ENCODE measurements around the gene KRTAP5-7.
"Not testable (repeated sequence)": the region's sequence is repeated elsewhere in the genome, so short reads cannot be mapped to it uniquely, and the experiment has no call there.

Gene KRTAP5-7

GRCh38 chr11:71558996-71559395 is 31.9 kb downstream of the KRTAP5-7 start:
- Mint-ChIP-seq H3K4me1 (no peaks in the 10 kb centered on the region), H3K27ac (no peak overlapping the region), H3K9me3 (no peaks in the 10 kb centered on the region), H3K27me3 (peaks cover 32% of the 10 kb centered on the region), H3K4me3 (no peak overlapping the region)
- ATAC-seq (no peak), DNase-seq (no peak)

DNA sequence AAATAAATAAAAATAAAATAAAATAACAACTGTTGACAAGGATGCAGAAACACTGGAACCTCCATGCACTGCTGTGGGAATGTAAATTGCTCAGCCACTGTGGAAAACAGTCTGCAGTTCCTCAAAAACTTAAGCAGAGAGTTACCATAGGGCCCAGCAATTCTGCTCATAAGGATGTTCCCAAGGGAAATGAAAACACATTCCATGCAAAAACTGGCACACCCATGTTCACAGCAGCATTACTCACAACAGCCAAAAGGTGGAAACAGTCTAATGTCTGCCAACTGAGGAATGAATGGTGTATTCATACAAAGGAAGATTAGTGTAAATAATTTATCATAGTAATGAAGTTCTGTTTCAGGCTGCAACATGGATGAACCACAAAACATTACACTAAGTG is 35.1 kb downstream of the KRTAP5-7 start:
- DNase-seq (no peak), ATAC-seq (no peak)
- Mint-ChIP-seq H3K9me3 (no peaks in the 10 kb centered on the region), H3K27me3 (peaks cover 55% of the 10 kb centered on the region), H3K27ac (no peak overlapping the region), H3K4me3 (no peak overlapping the region), H3K4me1 (no peaks in the 10 kb centered on the region)

DNA sequence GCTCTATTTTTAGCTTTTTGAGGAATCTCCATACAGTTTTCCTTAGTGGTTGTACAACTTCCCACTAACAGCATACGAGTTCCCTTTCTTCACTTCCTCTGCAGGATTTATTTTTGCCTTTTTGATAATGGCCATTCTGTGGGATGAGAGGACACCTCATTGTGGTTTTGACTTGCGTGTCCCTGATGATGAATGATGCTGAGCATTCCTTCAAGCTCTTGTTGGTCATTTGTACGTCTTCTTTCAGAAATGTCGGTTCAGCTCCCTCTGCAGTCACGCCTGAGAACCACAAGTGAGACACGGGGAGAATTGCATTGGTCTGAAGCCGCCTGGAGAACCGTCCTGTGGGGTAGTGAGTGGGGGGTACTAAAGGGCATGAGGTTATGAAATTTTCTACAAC is 36.3 kb downstream of the KRTAP5-7 start:
- no peak for DNase-seq
- peaks cover 55% of the 10 kb centered on the region for H3K27me3 Mint-ChIP-seq
- H3K9me3 Mint-ChIP-seq: no peaks in the 10 kb centered on the region
- no peak overlapping the region for H3K4me3 Mint-ChIP-seq
- no peak for ATAC-seq
- H3K4me1 Mint-ChIP-seq: no peaks in the 10 kb centered on the region
- H3K27ac Mint-ChIP-seq: no peak overlapping the region

- DNase-seq: no peak
- Mint-ChIP-seq H3K4me1 (no peaks in the 10 kb centered on the region), H3K27me3 (peaks cover 55% of the 10 kb centered on the region), H3K27ac (no peak overlapping the region), H3K9me3 (no peaks in the 10 kb centered on the region), H3K4me3 (no peak overlapping the region)
- ATAC-seq: no peak
Measured at GRCh38 chr11:71564430-71564829, 37.4 kb downstream of the KRTAP5-7 start.

- Mint-ChIP-seq H3K4me1 (no peaks in the 10 kb centered on the region), H3K27ac (no peak within 1 kb of the TSS), H3K9me3 (no peaks in the 10 kb centered on the region), H3K4me3 (no peak within 1 kb of the TSS), H3K27me3 (peaks cover 55% of the 10 kb centered on the region)
- no peak for DNase-seq
- no peak for ATAC-seq
Measured at GRCh38 chr11:71565263-71565662, 38.2 kb downstream of the KRTAP5-7 start, which contains the start of gene KRTAP5-10. Gene KRTAP5-10 (plus strand): TSS chr11:71565563. CDS start chr11:71565588, 25 bp downstream.

DNA sequence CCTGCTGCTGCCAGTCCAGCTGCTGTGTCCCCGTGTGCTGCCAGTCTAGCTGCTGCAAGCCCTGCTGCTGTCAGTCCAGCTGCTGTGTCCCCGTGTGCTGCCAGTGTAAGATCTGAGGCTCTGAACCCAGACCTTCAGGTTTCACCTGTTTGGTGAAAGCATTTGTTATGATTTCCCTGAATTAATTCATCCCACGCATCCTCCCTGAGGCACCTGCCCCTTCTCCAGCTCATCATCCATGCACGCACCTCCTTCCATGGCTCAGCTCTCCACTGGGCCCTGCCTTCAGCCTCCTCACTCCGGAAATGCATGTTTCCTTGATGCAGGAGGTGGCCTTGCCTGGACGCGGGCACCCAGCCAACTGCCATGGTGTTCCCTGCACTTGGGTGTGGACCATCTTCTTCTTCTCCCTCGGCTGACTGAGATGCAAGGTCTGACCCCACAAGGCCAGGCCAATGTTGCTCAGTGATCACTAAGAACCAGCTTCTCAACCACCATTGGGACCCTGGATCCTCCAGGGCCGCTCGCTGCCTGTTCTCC is 39.1 kb downstream of the KRTAP5-7 start:
- peaks cover 50% of the 10 kb centered on the region for H3K27me3 Mint-ChIP-seq
- H3K4me3 Mint-ChIP-seq: no peak overlapping the region
- H3K9me3 Mint-ChIP-seq: no peaks in the 10 kb centered on the region
- DNase-seq: no peak
- no peak for ATAC-seq
- no peaks in the 10 kb centered on the region for H3K4me1 Mint-ChIP-seq
- H3K27ac Mint-ChIP-seq: no peak overlapping the region

- H3K27me3 Mint-ChIP-seq: peaks cover 42% of the 10 kb centered on the region
- not testable (repeated sequence) for H3K27ac Mint-ChIP-seq, DNase-seq
Measured at GRCh38 chr11:71566626-71567599, 39.8 kb downstream of the KRTAP5-7 start.

GRCh38 chr11:71567633-71568032 is 40.6 kb downstream of the KRTAP5-7 start:
- ATAC-seq, H3K4me3 Mint-ChIP-seq, H3K9me3 Mint-ChIP-seq, DNase-seq, H3K4me1 Mint-ChIP-seq, H3K27ac Mint-ChIP-seq: not testable (repeated sequence)
- peaks cover 35% of the 10 kb centered on the region for H3K27me3 Mint-ChIP-seq

More at GRCh38 chr11:71566626-71567599, 39.8 kb downstream of the KRTAP5-7 start:
- not testable (repeated sequence) for H3K9me3 Mint-ChIP-seq, ATAC-seq, H3K4me1 Mint-ChIP-seq, H3K4me3 Mint-ChIP-seq

GRCh38 chr11:71568704-71569349 is 41.8 kb downstream of the KRTAP5-7 start:
- no peak overlapping the region for H3K27ac Mint-ChIP-seq
- H3K27me3 Mint-ChIP-seq: peaks cover 25% of the 10 kb centered on the region
- ATAC-seq: no peak
- H3K4me1 Mint-ChIP-seq: no peaks in the 10 kb centered on the region
- H3K9me3 Mint-ChIP-seq: no peaks in the 10 kb centered on the region
- H3K4me3 Mint-ChIP-seq: no peak overlapping the region
- DNase-seq: no peak

DNA sequence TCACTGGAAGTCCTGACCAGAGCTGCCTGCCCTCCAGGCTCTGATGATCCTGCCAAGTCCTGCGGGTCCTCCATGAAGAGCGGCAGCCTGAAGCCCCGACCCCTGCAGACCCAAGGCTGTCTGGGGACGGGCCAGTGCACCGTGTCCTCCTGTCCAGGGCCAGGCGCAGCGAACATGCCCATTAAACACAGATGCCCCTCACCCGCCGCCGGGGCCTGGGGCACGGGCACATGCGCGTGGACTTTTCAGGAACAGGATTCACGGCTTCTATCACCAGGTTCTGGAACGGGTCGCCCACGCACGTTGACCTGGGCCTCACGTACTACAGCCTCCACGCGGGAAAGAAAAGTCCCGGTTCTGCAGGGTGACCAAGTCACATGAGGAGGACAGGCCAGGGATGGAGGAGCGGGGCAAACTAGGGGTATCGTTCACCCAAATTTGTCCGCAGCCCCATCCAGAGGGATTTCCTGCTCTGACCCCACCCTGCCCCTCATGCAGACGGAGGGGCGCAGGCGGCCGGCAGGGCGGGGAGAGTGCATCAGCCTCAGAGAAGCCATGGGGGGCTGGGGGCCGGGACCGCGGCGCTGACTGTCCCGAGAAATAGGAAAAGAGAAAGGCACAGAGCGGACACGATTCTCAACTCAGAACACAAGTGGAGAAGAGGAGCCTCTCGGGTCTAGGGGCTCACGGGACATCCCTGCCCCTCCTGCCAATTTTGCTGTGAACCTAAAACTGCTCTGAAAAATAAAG is 44.2 kb downstream of the KRTAP5-7 start:
- H3K9me3 Mint-ChIP-seq, ATAC-seq, H3K4me1 Mint-ChIP-seq, DNase-seq, H3K27me3 Mint-ChIP-seq, H3K4me3 Mint-ChIP-seq, H3K27ac Mint-ChIP-seq: not testable (repeated sequence)

DNA sequence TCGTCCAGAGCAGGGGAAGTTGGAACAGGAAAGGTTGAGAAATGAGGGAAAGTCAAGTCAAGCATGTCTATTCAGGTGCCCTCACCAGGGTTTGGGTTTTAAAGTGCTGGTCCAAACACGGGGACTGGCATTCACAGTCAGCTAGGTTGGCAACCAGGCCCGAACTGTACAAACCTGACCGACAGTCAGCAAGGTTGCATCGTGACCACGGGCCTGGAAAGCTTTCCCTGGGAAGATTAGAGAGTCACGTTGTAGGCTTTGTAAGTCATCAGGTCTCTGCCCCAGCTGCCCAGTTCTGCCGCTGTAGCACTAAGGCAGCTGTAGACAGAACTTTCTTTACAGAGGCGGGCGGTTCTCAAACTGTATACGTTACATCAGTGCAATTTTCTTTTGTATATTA is 45.7 kb downstream of the KRTAP5-7 start:
- no peaks in the 10 kb centered on the region for H3K9me3 Mint-ChIP-seq
- H3K27me3 Mint-ChIP-seq: no peaks in the 10 kb centered on the region
- H3K4me1 Mint-ChIP-seq: no peaks in the 10 kb centered on the region
- DNase-seq (no peak), ATAC-seq (no peak)
- H3K4me3 Mint-ChIP-seq: no peak overlapping the region
- H3K27ac Mint-ChIP-seq: no peak overlapping the region

DNA sequence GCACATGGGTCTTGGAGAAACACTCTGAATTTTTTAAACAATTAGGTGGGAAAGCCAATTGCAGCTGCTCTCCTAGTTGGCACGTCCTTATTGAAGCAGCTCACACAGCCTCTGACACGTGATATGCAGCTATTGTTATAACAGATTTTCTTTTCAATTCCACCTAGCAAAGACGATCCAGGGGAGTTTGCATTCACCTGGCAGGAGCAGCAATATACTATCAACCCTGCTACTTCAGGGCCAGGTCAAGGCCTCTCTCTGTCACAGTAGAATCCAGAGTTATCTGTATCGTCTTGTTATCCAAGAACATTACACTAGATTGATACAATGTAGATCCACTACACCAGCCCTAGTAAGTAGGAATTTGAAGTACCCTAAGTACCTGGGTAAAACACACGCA is 47.4 kb downstream of the KRTAP5-7 start:
- Mint-ChIP-seq H3K9me3 (no peaks in the 10 kb centered on the region), H3K27me3 (no peaks in the 10 kb centered on the region), H3K4me1 (no peaks in the 10 kb centered on the region), H3K27ac (no peak overlapping the region), H3K4me3 (no peak overlapping the region)
- ATAC-seq (no peak), DNase-seq (no peak)

DNA sequence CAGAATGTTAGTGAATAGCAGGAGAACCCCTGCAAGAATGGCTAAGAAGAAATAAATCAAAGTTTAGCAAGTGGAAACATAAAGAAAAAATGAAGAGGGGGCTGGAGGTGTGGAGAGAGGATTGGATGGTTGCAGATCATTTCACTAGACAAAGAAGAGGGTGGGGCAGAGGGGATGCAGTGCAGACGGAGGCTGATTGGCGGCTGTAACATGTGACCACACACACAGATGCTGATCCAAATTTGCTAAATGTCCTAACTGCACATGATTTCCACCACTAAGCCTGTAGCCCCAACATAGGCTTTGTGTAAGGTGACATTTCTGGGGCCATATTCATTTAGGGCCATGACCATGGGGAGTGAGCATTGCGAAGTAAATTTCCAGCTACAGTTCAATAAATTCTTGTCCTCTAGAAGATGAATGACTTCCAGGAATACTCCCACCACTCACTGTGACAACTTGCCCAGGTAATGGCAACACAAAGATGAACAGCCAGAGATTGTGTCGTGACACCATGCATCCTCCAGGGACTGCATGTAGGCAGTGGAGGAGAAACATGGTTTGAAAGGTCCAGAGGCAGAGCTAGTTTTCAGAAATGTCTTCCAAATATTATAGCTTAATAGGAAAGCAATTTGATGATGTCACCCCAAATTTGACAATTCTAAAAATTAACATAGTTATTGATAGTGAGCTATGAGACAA is 48.8 kb downstream of the KRTAP5-7 start:
- Mint-ChIP-seq H3K4me1 (peaks cover 8% of the 10 kb centered on the region), H3K27me3 (peaks cover 3% of the 10 kb centered on the region), H3K9me3 (no peaks in the 10 kb centered on the region), H3K4me3 (no peak overlapping the region), H3K27ac (no peak overlapping the region)
- DNase-seq (no peak), ATAC-seq (no peak)

DNA sequence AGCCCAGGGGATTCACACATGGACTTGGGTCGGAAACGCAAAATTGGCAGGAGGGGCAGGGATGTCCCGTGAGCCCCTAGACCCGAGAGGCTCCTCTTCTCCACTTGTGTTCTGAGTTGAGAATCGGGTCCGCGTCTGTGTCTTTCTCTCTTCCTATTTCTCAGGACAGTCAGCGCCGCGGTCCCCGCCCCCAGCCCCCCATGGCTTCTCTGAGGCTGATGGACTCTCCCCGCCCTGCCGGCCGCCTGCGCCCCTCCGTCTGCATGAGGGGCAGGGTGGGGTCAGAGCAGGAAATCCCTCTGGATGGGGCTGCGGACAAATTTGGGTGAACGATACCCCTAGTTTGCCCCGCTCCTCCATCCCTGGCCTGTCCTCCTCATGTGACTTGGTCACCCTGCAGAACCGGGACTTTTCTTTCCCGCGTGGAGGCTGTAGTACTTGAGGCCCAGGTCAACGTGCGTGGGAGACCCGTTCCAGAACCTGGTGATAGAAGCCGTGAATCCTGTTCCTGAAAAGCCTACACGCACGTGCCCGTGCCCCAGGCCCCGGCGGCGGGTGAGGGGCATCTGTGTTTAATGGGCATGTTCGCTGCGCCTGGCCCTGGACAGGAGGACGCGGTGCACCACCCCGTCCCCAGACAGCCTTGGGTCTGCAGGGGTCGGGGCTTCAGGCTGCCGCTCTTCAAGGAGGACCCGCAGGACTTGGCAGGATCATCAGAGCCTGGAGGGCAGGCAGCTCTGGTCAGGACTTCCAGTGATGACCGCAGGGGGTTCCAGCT is 49.8 kb downstream of the KRTAP5-7 start:
- peaks cover 13% of the 10 kb centered on the region for H3K27me3 Mint-ChIP-seq
- H3K9me3 Mint-ChIP-seq, H3K27ac Mint-ChIP-seq, ATAC-seq, DNase-seq, H3K4me3 Mint-ChIP-seq: not testable (repeated sequence)
- H3K4me1 Mint-ChIP-seq: peaks cover 11% of the 10 kb centered on the region

Measured in stimulated activated naive CD8-positive, alpha-beta T cell treated with anti-CD3 and anti-CD28 coated beads, Interleukin-15, amount 100 ng/mL, for 72 hours (primary cell).